ENCODE measurements around the gene CNTNAP3B.
"Not testable (repeated sequence)": the region's sequence is repeated elsewhere in the genome, so short reads cannot be mapped to it uniquely, and the experiment has no call there.

The CNTNAP3B gene

GRCh38 chr9:41974906-41975305 is 154.3 kb downstream of the CNTNAP3B start:
- not testable (repeated sequence) for DNase-seq

GRCh38 chr9:41953007-41953406 is 176.2 kb downstream of the CNTNAP3B start:
- not testable (repeated sequence) for DNase-seq

- DNase-seq = not testable (repeated sequence)
These were observed 187.5 kb downstream of the CNTNAP3B start for GRCh38 chr9:41941738-41942137.

- not testable (repeated sequence) for DNase-seq
These were observed 191.1 kb downstream of the CNTNAP3B start for GRCh38 chr9:41938143-41938542.

- not testable (repeated sequence) for DNase-seq
These were observed 193.5 kb downstream of the CNTNAP3B start for GRCh38 chr9:41935727-41936126.

GRCh38 chr9:41929172-41929571 is 200.1 kb downstream of the CNTNAP3B start:
- not testable (repeated sequence) for DNase-seq

- DNase-seq = not testable (repeated sequence)
These were observed 211.9 kb downstream of the CNTNAP3B start for GRCh38 chr9:41917374-41917773.

- not testable (repeated sequence) for DNase-seq
These were observed 223.7 kb downstream of the CNTNAP3B start for GRCh38 chr9:41905488-41905887.

GRCh38 chr9:41902762-41903161 is 226.5 kb downstream of the CNTNAP3B start:
- not testable (repeated sequence) for DNase-seq

- not testable (repeated sequence) for DNase-seq
These were observed 230.4 kb downstream of the CNTNAP3B start for GRCh38 chr9:41898720-41899343.

GRCh38 chr9:41874557-41874956 is 254.7 kb downstream of the CNTNAP3B start:
- not testable (repeated sequence) for DNase-seq

GRCh38 chr9:41855422-41855821 is 273.8 kb downstream of the CNTNAP3B start:
- DNase-seq = not testable (repeated sequence)

- DNase-seq = not testable (repeated sequence)
These were observed 277.1 kb downstream of the CNTNAP3B start for GRCh38 chr9:41851848-41852740.

- DNase-seq = not testable (repeated sequence)
These were observed 281.4 kb downstream of the CNTNAP3B start for GRCh38 chr9:41847829-41848228.

All from activated effector memory CD4-positive, alpha-beta T cell treated with Interleukin-2 at 50 U/mL for 16 hours (primary cell).